ENCODE measurements around the gene CDK10.

CDK10 gene

DNA sequence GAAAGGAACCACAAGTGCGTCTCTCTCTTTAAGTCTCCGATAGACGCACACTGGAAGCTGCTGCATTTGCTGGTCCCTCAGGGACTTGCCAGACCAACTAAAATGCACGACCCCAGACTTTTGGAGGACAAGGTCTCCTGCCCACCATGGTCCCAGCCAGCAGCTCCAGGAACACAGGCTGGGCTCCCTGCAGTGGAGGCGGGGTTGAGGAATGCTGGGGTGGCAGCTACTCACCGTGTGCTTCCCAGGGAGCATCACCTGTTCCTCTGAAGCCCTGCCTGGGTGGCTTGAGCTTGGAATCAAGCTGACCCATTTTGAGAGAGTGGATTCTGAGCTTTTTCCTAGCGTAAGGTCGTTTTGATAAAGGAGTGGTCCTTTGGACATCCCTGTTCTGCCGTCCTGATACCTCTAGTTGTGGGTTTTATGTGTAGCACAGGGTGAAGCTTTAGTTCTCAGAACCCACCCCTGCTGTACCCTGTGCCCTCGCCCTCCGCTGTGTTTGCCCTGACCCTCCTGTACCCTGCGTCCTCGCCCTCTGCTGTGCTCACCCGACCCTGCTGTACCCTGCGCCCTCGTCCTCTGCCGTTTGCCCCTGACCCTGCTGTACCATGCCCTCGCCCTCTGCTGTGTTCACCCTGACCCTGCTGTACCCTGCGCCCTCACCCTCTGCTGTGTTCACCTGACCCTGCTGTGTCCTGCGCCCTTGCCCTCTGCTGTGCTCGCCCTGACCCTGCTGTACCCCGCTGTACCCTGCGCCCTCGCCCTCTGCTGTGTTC lies 45.8 kb downstream of the CDK10 start:
- Histone ChIP-seq H3K27ac (ENCODE audit: low read length) (no peak overlapping the region), H3K9me3 (ENCODE audit: insufficient read depth, low read length) (no peaks in the 10 kb centered on the region), H3K27me3 (ENCODE audit: low read depth, low read length) (no peaks in the 10 kb centered on the region), H3K9ac (ENCODE audit: low read length) (no peak overlapping the region), H3K4me2 (ENCODE audit: low read length) (no peak overlapping the region), H3K79me2 (ENCODE audit: low read length) (no peaks in the 10 kb centered on the region), H4K20me1 (ENCODE audit: insufficient read depth, low read length) (no peaks in the 10 kb centered on the region; the same call in 1 of the 2 replicates), H3K36me3 (replicated peaks; ENCODE audit: low read depth, low read length) (peaks cover 51% of the 10 kb centered on the region), H2AFZ (ENCODE audit: low read depth, low read length) (no peak overlapping the region), H3K4me1 (ENCODE audit: low read length) (no peaks in the 10 kb centered on the region), H3K4me3 (ENCODE audit: low read length) (no peak overlapping the region)
- TF ChIP-seq, protein P1, sequence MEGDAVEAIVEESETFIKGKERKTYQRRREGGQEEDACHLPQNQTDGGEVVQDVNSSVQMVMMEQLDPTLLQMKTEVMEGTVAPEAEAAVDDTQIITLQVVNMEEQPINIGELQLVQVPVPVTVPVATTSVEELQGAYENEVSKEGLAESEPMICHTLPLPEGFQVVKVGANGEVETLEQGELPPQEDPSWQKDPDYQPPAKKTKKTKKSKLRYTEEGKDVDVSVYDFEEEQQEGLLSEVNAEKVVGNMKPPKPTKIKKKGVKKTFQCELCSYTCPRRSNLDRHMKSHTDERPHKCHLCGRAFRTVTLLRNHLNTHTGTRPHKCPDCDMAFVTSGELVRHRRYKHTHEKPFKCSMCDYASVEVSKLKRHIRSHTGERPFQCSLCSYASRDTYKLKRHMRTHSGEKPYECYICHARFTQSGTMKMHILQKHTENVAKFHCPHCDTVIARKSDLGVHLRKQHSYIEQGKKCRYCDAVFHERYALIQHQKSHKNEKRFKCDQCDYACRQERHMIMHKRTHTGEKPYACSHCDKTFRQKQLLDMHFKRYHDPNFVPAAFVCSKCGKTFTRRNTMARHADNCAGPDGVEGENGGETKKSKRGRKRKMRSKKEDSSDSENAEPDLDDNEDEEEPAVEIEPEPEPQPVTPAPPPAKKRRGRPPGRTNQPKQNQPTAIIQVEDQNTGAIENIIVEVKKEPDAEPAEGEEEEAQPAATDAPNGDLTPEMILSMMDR (IDR thresholded peaks at IDR 0.05; ENCODE audit: low read depth, low read length) = no peak
- TF ChIP-seq EZH2phosphoT487 (IDR thresholded peaks at IDR 0.05; ENCODE audit: low read depth) = no peak

DNA sequence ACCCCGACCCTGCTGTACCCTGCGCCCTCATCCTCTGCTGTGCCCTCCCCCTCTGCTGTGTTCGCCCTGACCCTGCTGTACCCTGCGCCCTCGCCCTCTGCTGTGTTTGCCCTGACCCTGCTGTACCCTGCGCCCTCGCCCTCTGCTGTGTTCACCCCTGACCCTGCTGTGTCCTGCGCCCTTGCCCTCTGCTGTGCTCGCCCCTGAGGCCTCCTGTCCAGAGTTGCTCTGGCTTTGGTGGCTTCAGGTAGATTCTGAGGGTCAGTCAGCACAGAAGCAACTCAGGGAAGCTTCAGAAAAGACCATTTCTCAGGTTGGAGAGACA lies 46.4 kb downstream of the CDK10 start:
- TF ChIP-seq, protein P1 (IDR thresholded peaks at IDR 0.05; ENCODE audit: low read depth, low read length) = no peak
- no peak for TF ChIP-seq EZH2phosphoT487 (IDR thresholded peaks at IDR 0.05; ENCODE audit: low read depth)
- no peak overlapping the region for H3K9ac ChIP-seq (ENCODE audit: low read length)
- no peaks in the 10 kb centered on the region for H3K79me2 ChIP-seq (ENCODE audit: low read length)
- no peaks in the 10 kb centered on the region for H3K4me1 ChIP-seq (ENCODE audit: low read length)
- no peak overlapping the region for H2AFZ ChIP-seq (ENCODE audit: low read depth, low read length)
- H3K36me3 ChIP-seq (replicated peaks; ENCODE audit: low read depth, low read length) = peaks cover 54% of the 10 kb centered on the region
- H3K27ac ChIP-seq (ENCODE audit: low read length) = no peak overlapping the region
- H3K9me3 ChIP-seq (ENCODE audit: insufficient read depth, low read length) = no peaks in the 10 kb centered on the region
- no peaks in the 10 kb centered on the region for H3K27me3 ChIP-seq (ENCODE audit: low read depth, low read length)
- H3K4me2 ChIP-seq (ENCODE audit: low read length) = no peak overlapping the region
- H4K20me1 ChIP-seq (ENCODE audit: insufficient read depth, low read length) = peaks cover 3% of the 10 kb centered on the region; the same call in 1 of the 2 replicates
- H3K4me3 ChIP-seq (ENCODE audit: low read length) = no peak overlapping the region

DNA sequence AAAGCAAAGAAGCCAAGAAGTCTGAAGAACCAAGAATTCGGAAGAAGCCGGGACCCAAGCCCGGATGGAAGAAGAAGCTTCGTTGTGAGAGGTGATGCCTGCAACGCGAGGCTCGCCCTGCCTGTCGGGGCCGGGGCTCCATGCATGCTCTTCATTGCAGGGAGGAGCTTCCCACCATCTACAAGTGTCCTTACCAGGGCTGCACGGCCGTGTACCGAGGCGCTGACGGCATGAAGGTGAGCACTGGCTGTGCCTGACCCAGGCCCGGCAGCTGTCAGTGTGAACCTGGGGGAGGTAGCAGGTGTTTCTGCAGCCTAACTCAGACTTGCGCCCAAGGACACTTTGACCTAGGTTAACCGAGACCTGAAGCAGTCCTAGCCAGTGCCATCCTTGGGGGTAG lies 46.8 kb downstream of the CDK10 start:
- Histone ChIP-seq H3K4me3 (ENCODE audit: low read length) (no peak overlapping the region), H3K36me3 (replicated peaks; ENCODE audit: low read depth, low read length) (peaks cover 58% of the 10 kb centered on the region), H3K4me2 (ENCODE audit: low read length) (no peak overlapping the region)

DNA sequence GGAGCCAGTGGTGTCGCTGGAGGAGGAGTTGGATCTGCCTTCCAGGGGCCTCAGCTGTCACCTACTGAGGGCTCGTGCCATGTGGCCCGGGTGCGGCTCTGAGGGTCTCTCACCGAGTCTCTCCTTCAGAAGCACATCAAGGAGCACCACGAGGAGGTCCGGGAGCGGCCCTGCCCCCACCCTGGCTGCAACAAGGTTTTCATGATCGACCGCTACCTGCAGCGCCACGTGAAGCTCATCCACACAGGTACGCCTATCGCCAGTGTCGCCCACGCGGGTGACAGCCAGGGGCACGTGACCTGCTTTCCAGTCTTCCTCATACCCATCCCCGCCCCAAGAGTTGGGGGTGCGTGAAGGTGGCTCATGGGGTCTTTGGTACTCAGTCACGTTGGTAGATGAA lies 47.3 kb downstream of the CDK10 start:
- H3K4me3 ChIP-seq (ENCODE audit: low read length) = no peak overlapping the region
- H2AFZ ChIP-seq (ENCODE audit: low read depth, low read length) = no peak overlapping the region
- peaks cover 9% of the 10 kb centered on the region; the same call in 1 of the 2 replicates for H4K20me1 ChIP-seq (ENCODE audit: insufficient read depth, low read length)
- H3K9me3 ChIP-seq (ENCODE audit: insufficient read depth, low read length) = no peaks in the 10 kb centered on the region
- peaks cover 61% of the 10 kb centered on the region for H3K36me3 ChIP-seq (replicated peaks; ENCODE audit: low read depth, low read length)
- no peak for TF ChIP-seq EZH2phosphoT487 (IDR thresholded peaks at IDR 0.05; ENCODE audit: low read depth)
- TF ChIP-seq, protein P1 (IDR thresholded peaks at IDR 0.05; ENCODE audit: low read depth, low read length) = no peak
- H3K27me3 ChIP-seq (ENCODE audit: low read depth, low read length) = no peaks in the 10 kb centered on the region
- no peak overlapping the region for H3K27ac ChIP-seq (ENCODE audit: low read length)
- no peak overlapping the region for H3K4me2 ChIP-seq (ENCODE audit: low read length)
- H3K4me1 ChIP-seq (ENCODE audit: low read length) = no peaks in the 10 kb centered on the region
- H3K9ac ChIP-seq (ENCODE audit: low read length) = no peak overlapping the region
- H3K79me2 ChIP-seq (ENCODE audit: low read length) = no peaks in the 10 kb centered on the region

More for the DNA sequence above, 46.8 kb downstream of the CDK10 start:
- TF ChIP-seq, protein P1 (IDR thresholded peaks at IDR 0.05; ENCODE audit: low read depth, low read length) = no peak
- no peak for TF ChIP-seq EZH2phosphoT487 (IDR thresholded peaks at IDR 0.05; ENCODE audit: low read depth)
- Histone ChIP-seq H3K9ac (ENCODE audit: low read length) (no peak overlapping the region), H4K20me1 (ENCODE audit: insufficient read depth, low read length) (peaks cover 7% of the 10 kb centered on the region; the same call in 1 of the 2 replicates), H3K4me1 (ENCODE audit: low read length) (no peaks in the 10 kb centered on the region), H3K27me3 (ENCODE audit: low read depth, low read length) (no peaks in the 10 kb centered on the region), H3K79me2 (ENCODE audit: low read length) (no peaks in the 10 kb centered on the region), H3K9me3 (ENCODE audit: insufficient read depth, low read length) (no peaks in the 10 kb centered on the region), H3K27ac (ENCODE audit: low read length) (no peak overlapping the region), H2AFZ (ENCODE audit: low read depth, low read length) (no peak overlapping the region)

Measured in OCI-LY3 (cell line).